ENCODE results near the gene ACACB.

The ACACB gene

GRCh38 chr12:109115758-109116610, at the start of gene ACACB:
TSS of gene ACACB (plus strand) at chr12:109116587. CDS start at chr12:109139406, 22,819 bp downstream.
- no peak for DNase-seq

- DNase-seq: no peak
Measured at GRCh38 chr12:109069307-109070271, 46.8 kb upstream of the ACACB start.

GRCh38 chr12:109074866-109075265, 41.5 kb upstream of the ACACB start:
- no peak for DNase-seq

GRCh38 chr12:109082751-109083150, 33.6 kb upstream of the ACACB start:
- DNase-seq: no peak

GRCh38 chr12:109084425-109084824, 32.0 kb upstream of the ACACB start:
- DNase-seq: no peak

- DNase-seq: no peak
Measured at GRCh38 chr12:109085590-109085989, 30.8 kb upstream of the ACACB start.

GRCh38 chr12:109087250-109087649, 29.1 kb upstream of the ACACB start:
- no peak for DNase-seq

- DNase-seq: no peak
Measured at GRCh38 chr12:109088818-109089217, 27.6 kb upstream of the ACACB start.

- DNase-seq: no peak
Measured at GRCh38 chr12:109089683-109090082, 26.7 kb upstream of the ACACB start.

- DNase-seq: no peak
Measured at GRCh38 chr12:109092497-109093021, 23.8 kb upstream of the ACACB start.

GRCh38 chr12:109093022-109093918, 23.1 kb upstream of the ACACB start, which contains the start of gene ALKBH2:
TSS of gene ALKBH2 (minus strand) at chr12:109093472. CDS start at chr12:109092786, 686 bp downstream.
- DNase-seq: peak; percentile 95

- no peak for DNase-seq
Measured at GRCh38 chr12:109097140-109097434, 19.3 kb upstream of the ACACB start.

- DNase-seq: peak; percentile 95 to 97
Measured at GRCh38 chr12:109097435-109098182, 18.8 kb upstream of the ACACB start, which contains the start of gene UNG. TSS of gene UNG (plus strand) at chr12:109097597. CDS start at chr12:109097680, 83 bp downstream.

- no peak for DNase-seq
Measured at GRCh38 chr12:109098183-109098604, 18.2 kb upstream of the ACACB start.

GRCh38 chr12:109098651-109099050, 17.7 kb upstream of the ACACB start:
- DNase-seq: no peak

- DNase-seq: peak in 1 of 2 donors; percentile 40
Measured at GRCh38 chr12:109099431-109100020, 16.9 kb upstream of the ACACB start.

GRCh38 chr12:109100741-109101140, 15.6 kb upstream of the ACACB start:
- DNase-seq: no peak

- DNase-seq: no peak
Measured at GRCh38 chr12:109102491-109102890, 13.9 kb upstream of the ACACB start.

- DNase-seq: no peak
Measured at GRCh38 chr12:109105176-109105575, 11.2 kb upstream of the ACACB start.

GRCh38 chr12:109109746-109110350, 6.5 kb upstream of the ACACB start:
- DNase-seq: no peak
